PC-3 (cell line): ENCODE data around the gene TRIM47. TPM values are rescaled to one million over a fixed set of nuclear protein-coding genes. Genes with fewer than 3 reads are reported as not detected.

ENCODE experiments used
- ATAC-seq: fragments of 200-7000 bp; cut with Tn5 transposase; 2 replicates; pipeline ENCODE4 v1.9.1; 2020; ENCODE audit warnings: mild to moderate bottlenecking, moderate library complexity
- BruUV-seq: library from RNA; stranded (reverse); fragments of 400-500 nt; replicated peaks from 2 replicates; lab custom pipeline; 2021; lab: Mats Ljungman, UMichigan
- CTCF ChIA-PET: fragments of 300-600 bp; sonication (Branson Sonifier 250); formaldehyde crosslinking; loops from one replicate; lab custom pipeline; 2022; ENCODE audit warnings: antibody characterized with exemption; lab: Charles Lee
- POLR2A ChIA-PET: fragments of 300-600 bp; sonication (Branson Sonifier 250); formaldehyde crosslinking; loops from one replicate; lab custom pipeline; 2022; ENCODE audit warnings: antibody characterized with exemption; ENCODE audit not compliant: unreplicated experiment; lab: Charles Lee
- DNase-seq: peaks from one replicate; pipeline ENCODE4 v3.0.0-alpha.2; 2015
- H2AFZ ChIP-seq: fragments of 300-600 bp; sonication (generic); 2 replicates; pipeline ENCODE4 v1.6.0; 2016; ENCODE audit warnings: antibody characterized with exemption, low read length
- H3F3A ChIP-seq: fragments of 300-600 bp; sonication (generic); one replicate; pipeline ENCODE4 v1.6.0; 2017; ENCODE audit warnings: antibody characterized with exemption, low read length, control low read depth, mild to moderate bottlenecking; ENCODE audit not compliant: unreplicated experiment
- H3K27ac ChIP-seq: fragments of 300-600 bp; sonication (generic); 2 replicates; pipeline ENCODE4 v1.5.1; 2016; ENCODE audit warnings: mild to moderate bottlenecking, low read length
- H3K27me3 ChIP-seq: fragments of 300-600 bp; sonication (generic); 2 replicates; pipeline ENCODE4 v1.6.1; 2016; ENCODE audit warnings: low read length, mixed read lengths
- H3K36me3 ChIP-seq: fragments of 300-600 bp; sonication (generic); 2 replicates; pipeline ENCODE4 v1.6.1; 2016; ENCODE audit warnings: low read depth, mixed run types, low read length, mixed read lengths
- H3K4me1 ChIP-seq: fragments of 300-600 bp; sonication (generic); 2 replicates; pipeline ENCODE4 v1.5.1; 2016; ENCODE audit warnings: low read length; ENCODE audit not compliant: insufficient read depth
- H3K4me2 ChIP-seq: fragments of 300-600 bp; sonication (generic); 2 replicates; pipeline ENCODE4 v1.6.0; 2016; ENCODE audit warnings: low read length
- H3K4me3 ChIP-seq: fragments of 300-600 bp; sonication (generic); 2 replicates; pipeline ENCODE4 v1.5.1; 2016; ENCODE audit warnings: mild to moderate bottlenecking, low read length, mixed read lengths
- H3K79me2 ChIP-seq: fragments of 300-600 bp; sonication (generic); 2 replicates; pipeline ENCODE4 v1.6.1; 2017; ENCODE audit warnings: low read length, mixed read lengths
- H3K9ac ChIP-seq: fragments of 300-600 bp; sonication (generic); 2 replicates; pipeline ENCODE4 v1.6.0; 2016; ENCODE audit warnings: mild to moderate bottlenecking, low read length
- H3K9me2 ChIP-seq: fragments of 300-600 bp; sonication (generic); replicated peaks from 2 replicates; pipeline ENCODE4 v1.6.1; 2016; ENCODE audit warnings: mixed run types, low read length, mixed read lengths
- H3K9me3 ChIP-seq: fragments of 300-600 bp; sonication (generic); 2 replicates; pipeline ENCODE4 v1.6.1; 2016; ENCODE audit warnings: low read length, mixed read lengths
- H4K20me1 ChIP-seq: fragments of 300-600 bp; sonication (generic); 2 replicates; pipeline ENCODE4 v1.6.1; 2016; ENCODE audit warnings: low read length, mixed read lengths
- CTCF ChIP-seq: fragments of 300-600 bp; sonication (generic); conservative IDR thresholded peaks from 2 replicates; pipeline ENCODE4 v1.5.1; 2017; ENCODE audit warnings: antibody characterized with exemption, low read depth, mild to moderate bottlenecking, low read length
- EZH2 ChIP-seq: fragments of 300-600 bp; sonication (generic); IDR thresholded peaks from one replicate; pipeline ENCODE4 v1.6.1; 2017; ENCODE audit warnings: antibody characterized with exemption, mild to moderate bottlenecking, low read length; ENCODE audit not compliant: unreplicated experiment
- EZH2phosphoT487 ChIP-seq: fragments of 300-600 bp; sonication (generic); IDR thresholded peaks from 2 replicates; pipeline ENCODE4 v1.6.1; 2018; ENCODE audit warnings: mild to moderate bottlenecking, antibody characterized with exemption, low read length, borderline replicate concordance
- intact Hi-C: fragments of 100-400 bp; cut with micrococcal nuclease; formaldehyde crosslinking; loops from 2 replicates; pipeline ENCODE4 v1.9.0; 2023
- total RNA-seq: library from RNA; depleted of rRNA; stranded (reverse); fragments of >200 nt; gene quantifications from 2 replicates; pipeline ENCODE4 v1.2.3, GENCODE V29; 2014

Gene TRIM47
- total RNA-seq, 1 experiment from 2014 or later: 73.7 TPM

GRCh38 chr17:75844530-75845057 is 33.8 kb downstream of the TRIM47 start:
- Histone ChIP-seq H3K27ac (peak overlapping the region; percentile 96), H2AFZ (peak overlapping the region; percentile 64), H3F3A (peaks cover 5% of the 10 kb centered on the region), H3K4me3 (peak overlapping the region; percentile 57), H3K27me3 (no peaks in the 10 kb centered on the region), H3K79me2 (peaks cover 7% of the 10 kb centered on the region; the same call in 1 of the 2 replicates), H4K20me1 (no peaks in the 10 kb centered on the region), H3K9ac (peak overlapping the region; percentile 86), H3K4me1 (peaks cover 39% of the 10 kb centered on the region), H3K9me3 (no peaks in the 10 kb centered on the region), H3K36me3 (peaks cover 21% of the 10 kb centered on the region; the same call in 1 of the 2 replicates), H3K9me2 (no peaks in the 10 kb centered on the region), H3K4me2 (peak overlapping the region; percentile 82)
- DNase-seq (peak; percentile 99), ATAC-seq (peak; percentile 82)
- POLR2A ChIA-PET: interaction anchor here (0.7 to 1.9 kb wide), 2 partner anchors 10 to 65 kb away, joined by 4 to 18 read pairs; partner anchors contain the start of gene WBP2
- intact Hi-C loops: loop anchor here (1.0 to 5.0 kb wide), 2 partner anchors 11 to 72 kb away; partner anchors contain the start of gene WBP2
- no TSS peak for BruUV-seq
- TF ChIP-seq CTCF (no peak), EZH2phosphoT487 (no peak), EZH2 (no peak)
- CTCF ChIA-PET: interaction anchor here (0.9 to 2.3 kb wide), 9 partner anchors 8 to 70 kb away, joined by 3 to 30 read pairs (median 5); partner anchors contain the start of genes TRIM65 and WBP2

GRCh38 chr17:75843577-75844529 is 34.5 kb downstream of the TRIM47 start, which contains the start of gene UNC13D:
Gene UNC13D, minus strand, starts transcription at chr17:75844404. Its CDS starts 67 bp downstream, at chr17:75844337.
- peak within 1 kb of the TSS; percentile 96 for H3K27ac ChIP-seq
- H2AFZ ChIP-seq: peak within 1 kb of the TSS; percentile 64
- peak within 1 kb of the TSS; percentile 86 for H3K9ac ChIP-seq
- no peaks in the 10 kb centered on the region for H3K9me2 ChIP-seq
- DNase-seq: peak; percentile 70
- peaks cover 7% of the 10 kb centered on the region; the same call in 1 of the 2 replicates for H3K79me2 ChIP-seq
- no peaks in the 10 kb centered on the region for H3K9me3 ChIP-seq
- intact Hi-C loops: no loop called here
- ATAC-seq: peak; percentile 9
- peaks cover 39% of the 10 kb centered on the region for H3K4me1 ChIP-seq
- peaks cover 5% of the 10 kb centered on the region for H3F3A ChIP-seq
- peaks cover 21% of the 10 kb centered on the region; the same call in 1 of the 2 replicates for H3K36me3 ChIP-seq
- no peaks in the 10 kb centered on the region for H3K27me3 ChIP-seq
- POLR2A ChIA-PET: interaction anchor here (0.7 kb wide), 1 partner anchor 64 kb away, joined by 4 read pairs; no protein-coding TSS in a partner anchor
- TF ChIP-seq EZH2phosphoT487: no peak
- peak within 1 kb of the TSS; percentile 82 for H3K4me2 ChIP-seq
- CTCF ChIA-PET: interaction anchor here (1.4 kb wide), 1 partner anchor 14 kb away, joined by 6 read pairs; no protein-coding TSS in a partner anchor
- H3K4me3 ChIP-seq: peak within 1 kb of the TSS; percentile 57
- BruUV-seq: no TSS peak
- no peaks in the 10 kb centered on the region for H4K20me1 ChIP-seq

- DNase-seq (no peak), ATAC-seq (no peak)
- Histone ChIP-seq H3K4me1 (peaks cover 39% of the 10 kb centered on the region), H3K27me3 (no peaks in the 10 kb centered on the region), H3K27ac (no peak overlapping the region), H2AFZ (no peak overlapping the region), H3K36me3 (peaks cover 13% of the 10 kb centered on the region; the same call in 1 of the 2 replicates), H3K4me2 (no peak overlapping the region), H4K20me1 (no peaks in the 10 kb centered on the region), H3F3A (peaks cover 5% of the 10 kb centered on the region), H3K9me2 (no peaks in the 10 kb centered on the region), H3K4me3 (peak overlapping the region; percentile 57; the same call in 1 of the 2 replicates), H3K9me3 (no peaks in the 10 kb centered on the region), H3K9ac (no peak overlapping the region), H3K79me2 (peaks cover 7% of the 10 kb centered on the region; the same call in 1 of the 2 replicates)
- POLR2A ChIA-PET: no interaction called here
- BruUV-seq: no TSS peak
- intact Hi-C loops: no loop called here
- TF ChIP-seq CTCF: no peak
- TF ChIP-seq EZH2: no peak
- no peak for TF ChIP-seq EZH2phosphoT487
- CTCF ChIA-PET: no interaction called here
Observed at GRCh38 chr17:75842963-75843576, 35.3 kb downstream of the TRIM47 start.
